ENCODE measurements around the gene TCFL5. TPM values are rescaled to one million over a fixed set of nuclear protein-coding genes. Genes with fewer than 3 reads are reported as not detected.
A peak's percentile ranks its signal among the peaks of the same experiment; 100 is the strongest.

TCFL5 gene
- total RNA-seq, 4 donors from 2014 or later, result 12.0 to 28.9 (median 13.8) TPM

- no peak overlapping the region for H3K4me3 ChIP-seq
- TF ChIP-seq POLR2AphosphoS5 (IDR thresholded peaks at IDR 0.05) (no peak), CTCF (IDR thresholded peaks at IDR 0.05) (no peak), POLR2A (IDR thresholded peaks at IDR 0.05) (no peak), EP300 (IDR thresholded peaks at IDR 0.05) (no peak)
- H3K36me3 ChIP-seq, result peaks cover 0 to 38% of the 10 kb centered on the region in 2 donors
- H3K27me3 ChIP-seq, result no peaks in the 10 kb centered on the region
- ATAC-seq, result no peak
- WGBS, 2 donors (ENCODE audit: low coverage in 1 of 2), result 82% methylated on average over 17 of the region's 26 CpGs
- H3K27ac ChIP-seq, result no peak overlapping the region
- no peaks in the 10 kb centered on the region for H3K9me3 ChIP-seq
- H3K4me1 ChIP-seq, result peaks cover 0 to 38% (median 7%) of the 10 kb centered on the region in 3 donors
Measured at GRCh38 chr20:62800314-62801259, 61.0 kb downstream of the TCFL5 start.

GRCh38 chr20:62799873-62800272 lies 61.7 kb downstream of the TCFL5 start:
- Histone ChIP-seq H3K4me1 (peaks cover 0 to 42% (median 7%) of the 10 kb centered on the region in 3 donors), H3K9me3 (no peaks in the 10 kb centered on the region), H3K36me3 (peaks cover 0 to 38% of the 10 kb centered on the region in 2 donors), H3K4me3 (no peak overlapping the region), H3K27ac (no peak overlapping the region), H3K27me3 (no peaks in the 10 kb centered on the region)
- ATAC-seq, result no peak
- TF ChIP-seq EP300 (IDR thresholded peaks at IDR 0.05) (no peak), POLR2A (IDR thresholded peaks at IDR 0.05) (no peak), POLR2AphosphoS5 (IDR thresholded peaks at IDR 0.05) (no peak)
- WGBS, 2 donors (ENCODE audit: low coverage in 1 of 2), result 50 to 87% methylated on average over 3 to 7 of the region's 10 CpGs

DNA sequence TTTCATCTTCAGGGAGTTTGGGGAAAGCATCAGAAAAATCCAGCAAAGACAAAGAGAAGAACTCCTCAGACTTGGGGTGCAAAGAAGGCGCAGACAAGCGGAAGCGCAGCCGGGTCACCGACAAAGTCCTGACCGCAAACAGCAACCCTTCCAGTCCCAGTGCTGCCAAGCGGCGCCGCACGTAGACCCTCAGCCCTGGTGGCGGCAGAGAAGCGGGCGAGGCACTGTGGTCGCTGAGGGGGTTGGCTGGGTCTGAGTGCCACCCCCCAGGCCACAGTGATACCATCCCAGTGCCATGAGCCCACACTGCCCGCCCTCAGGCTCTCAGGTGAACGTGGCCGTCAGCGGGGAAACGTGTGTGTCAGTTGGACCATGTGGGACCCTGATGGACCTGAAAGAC lies 62.2 kb downstream of the TCFL5 start:
- Histone ChIP-seq H3K27ac (no peak overlapping the region), H3K27me3 (no peaks in the 10 kb centered on the region), H3K4me3 (no peak overlapping the region), H3K4me1 (peaks cover 0 to 46% (median 7%) of the 10 kb centered on the region in 3 donors), H3K9me3 (no peaks in the 10 kb centered on the region), H3K36me3 (peaks cover 0 to 38% of the 10 kb centered on the region in 2 donors)
- no peak for ATAC-seq
- TF ChIP-seq POLR2A (IDR thresholded peaks at IDR 0.05) (no peak), EP300 (IDR thresholded peaks at IDR 0.05) (no peak)
- 100% methylated on average over 1 of the region's 19 CpGs; no CpG with 5 or more reads in 1 of the 2 donors for WGBS, 2 donors (ENCODE audit: low coverage in 1 of 2)

DNA sequence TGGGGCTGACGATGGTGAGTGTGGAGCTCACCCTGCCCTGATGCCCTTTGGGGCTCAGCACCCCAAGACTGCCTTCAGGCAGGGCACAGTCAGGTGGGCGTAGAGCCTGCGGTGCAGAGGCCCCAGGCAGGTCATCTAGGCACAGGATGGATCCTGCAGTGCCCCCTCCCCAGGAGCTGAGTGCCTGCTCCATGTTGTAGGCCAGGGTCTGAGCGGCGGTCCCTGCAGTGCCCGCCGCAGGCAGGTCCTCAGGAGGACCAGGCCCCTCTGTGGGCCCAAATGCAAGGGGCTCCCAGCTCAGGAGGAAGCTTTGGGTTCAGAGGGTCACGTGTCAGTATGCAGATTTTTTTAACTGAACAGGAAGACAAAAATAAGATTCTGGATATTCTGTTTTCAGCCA lies 62.6 kb downstream of the TCFL5 start:
- Histone ChIP-seq H3K27me3 (no peaks in the 10 kb centered on the region), H3K27ac (no peak overlapping the region), H3K4me3 (no peak overlapping the region), H3K36me3 (peaks cover 0 to 38% of the 10 kb centered on the region in 2 donors), H3K9me3 (no peaks in the 10 kb centered on the region), H3K4me1 (peaks cover 0 to 43% (median 7%) of the 10 kb centered on the region in 3 donors)
- no CpG with 5 or more reads among the region's 8 CpGs for WGBS, 2 donors (ENCODE audit: low coverage in 1 of 2)
- TF ChIP-seq EP300 (IDR thresholded peaks at IDR 0.05), result no peak
- no peak for TF ChIP-seq POLR2AphosphoS5 (IDR thresholded peaks at IDR 0.05)
- TF ChIP-seq CTCF (IDR thresholded peaks at IDR 0.05), result no peak
- no peak for TF ChIP-seq POLR2A (IDR thresholded peaks at IDR 0.05)
- no peak for ATAC-seq

DNA sequence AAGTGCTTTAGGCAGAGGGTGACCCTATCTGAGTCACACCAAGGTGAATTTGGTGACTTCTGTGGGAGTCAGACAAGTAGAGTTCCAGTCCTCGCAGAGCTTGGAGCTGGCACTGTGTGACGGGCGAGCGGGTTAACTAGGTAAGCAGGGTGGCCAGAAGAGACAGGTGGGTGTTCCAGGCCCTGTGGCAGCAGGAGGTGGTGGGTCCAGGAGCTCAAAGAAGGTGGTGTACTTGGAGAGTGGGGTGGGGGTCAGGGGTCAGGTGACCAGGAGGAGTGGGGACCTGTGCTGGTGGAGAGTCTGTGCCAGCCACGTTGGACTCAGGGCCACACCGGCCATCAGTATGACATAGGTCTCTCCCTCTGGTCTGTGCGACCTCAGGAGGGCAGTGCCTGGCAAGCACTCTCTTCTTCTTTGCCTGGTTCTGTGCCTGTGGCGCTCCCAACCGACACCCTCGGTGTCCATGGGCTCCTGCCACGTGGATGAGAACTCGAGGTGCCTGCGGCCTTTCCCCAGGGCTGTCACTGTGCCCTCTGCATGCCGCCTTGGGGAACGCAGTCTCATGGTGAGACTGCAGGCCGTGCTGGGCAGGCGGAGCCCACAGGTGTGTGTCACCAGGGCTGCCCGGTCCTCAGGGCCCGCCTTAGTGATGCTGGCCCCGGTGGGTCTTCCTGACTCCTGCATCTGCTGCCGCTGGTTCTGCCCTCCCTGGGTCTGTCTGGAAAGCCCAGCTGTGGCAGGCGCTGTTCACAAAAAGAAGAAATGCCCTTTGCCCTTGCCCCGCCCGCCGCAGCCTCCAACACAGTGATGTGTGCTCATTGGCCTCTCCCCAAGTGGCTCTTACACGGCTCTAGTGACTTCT lies 63.7 kb downstream of the TCFL5 start:
- H3K4me3 ChIP-seq, result no peak overlapping the region
- peaks cover 0 to 50% (median 15%) of the 10 kb centered on the region in 3 donors for H3K4me1 ChIP-seq
- ATAC-seq, result no peak
- H3K27me3 ChIP-seq, result no peaks in the 10 kb centered on the region
- peaks cover 0 to 38% of the 10 kb centered on the region in 2 donors for H3K36me3 ChIP-seq
- 69 to 77% methylated on average over 5 to 6 of the region's 26 CpGs for WGBS, 2 donors (ENCODE audit: low coverage in 1 of 2)
- H3K9me3 ChIP-seq, result no peaks in the 10 kb centered on the region
- TF ChIP-seq POLR2A (IDR thresholded peaks at IDR 0.05), result no peak
- TF ChIP-seq CTCF (IDR thresholded peaks at IDR 0.05), result no peak
- H3K27ac ChIP-seq, result peak overlapping the region in 3 of 4 donors; percentile 92 to 94 (median 93)
